H1 (cell line): ENCODE results near the gene S100A8. TPM values are rescaled to one million over a fixed set of nuclear protein-coding genes. Genes with fewer than 3 reads are reported as not detected.

ENCODE experiments used
- CTCF ChIA-PET: fragments of 300-600 bp; sonication (Branson Sonifier 250); formaldehyde crosslinking; loops from one replicate; lab custom pipeline; 2021; ENCODE audit not compliant: partially characterized antibody; lab: Charles Lee
- POLR2A ChIA-PET: fragments of 300-600 bp; sonication (Branson Sonifier 250); formaldehyde crosslinking; loops from one replicate; lab custom pipeline; 2021; ENCODE audit warnings: inconsistent platforms; ENCODE audit not compliant: partially characterized antibody; lab: Charles Lee
- DNase-seq, 2 experiments: peaks; one replicate each; pipeline versions ENCODE4 v3.0.0 to v3.0.0-alpha.2; 2010 to 2022; ENCODE audit warnings: low spot score in 2 of 2, low read depth in 1 of 2, mixed read lengths in 1 of 2
- FAIRE-seq: peaks from 2 replicates; lab custom pipeline; 2011; peaks lifted over from hg19 to GRCh38; lab: Jason Lieb, UNC
- H2AFZ ChIP-seq: 2 replicates; pipeline ENCODE4 v1.8.1; 2012; ENCODE audit warnings: low read length, inconsistent platforms
- H2AK5ac ChIP-seq: 2 replicates; pipeline ENCODE4 v1.6.1; 2013; ENCODE audit warnings: low read depth, low read length
- H2BK120ac ChIP-seq: replicated peaks from 2 replicates; pipeline ENCODE3; 2013; ENCODE audit warnings: low read depth, low read length, inconsistent platforms
- H2BK12ac ChIP-seq: 2 replicates; pipeline ENCODE4 v1.6.1; 2013; ENCODE audit warnings: low read depth, low read length
- H2BK15ac ChIP-seq: 2 replicates; pipeline ENCODE4 v1.6.1; 2013; ENCODE audit warnings: low read length
- H2BK20ac ChIP-seq: 2 replicates; pipeline ENCODE4 v1.6.1; 2013; ENCODE audit warnings: low read length
- H2BK5ac ChIP-seq: 2 replicates; pipeline ENCODE4 v1.6.1; 2013; ENCODE audit warnings: low read depth, low read length
- H3K14ac ChIP-seq: 2 replicates; pipeline ENCODE4 v1.6.1; 2013; ENCODE audit warnings: inconsistent platforms; ENCODE audit not compliant: insufficient read length
- H3K18ac ChIP-seq: 2 replicates; pipeline ENCODE4 v1.6.1; 2013; ENCODE audit warnings: low read length; ENCODE audit errors: extremely low read depth
- H3K23ac ChIP-seq: 2 replicates; pipeline ENCODE4 v1.6.1; 2013; ENCODE audit warnings: inconsistent platforms; ENCODE audit not compliant: insufficient read length
- H3K23me2 ChIP-seq: 2 replicates; pipeline ENCODE4 v1.6.1; 2013; ENCODE audit warnings: low read depth, low read length
- H3K27ac ChIP-seq: 2 replicates; pipeline ENCODE4 v1.6.1; 2011; ENCODE audit warnings: low read depth, low read length, inconsistent platforms
- H3K27me3 ChIP-seq, 4 experiments: replicated peaks in 1 of 4; 1 replicate in 1 of 4; 2 replicates in 3 of 4; pipeline versions ENCODE4 v1.6.1 to v1.8.1; 2011 to 2013; ENCODE audit warnings: low read length in 3 of 4, mild to moderate bottlenecking in 3 of 4, inconsistent platforms in 2 of 4, mixed read lengths in 2 of 4, moderate library complexity in 1 of 4; ENCODE audit not compliant: control insufficient read depth in 3 of 4, insufficient read depth in 3 of 4; ENCODE audit errors: extremely low read depth in 1 of 4
- H3K36me3 ChIP-seq, 4 experiments: 2 replicates each; pipeline versions ENCODE4 v1.6.1 to v1.8.1; 2011 to 2013; ENCODE audit warnings: mild to moderate bottlenecking in 4 of 4, low read length in 3 of 4, moderate library complexity in 2 of 4, control low read depth in 1 of 4, inconsistent platforms in 1 of 4; ENCODE audit not compliant: insufficient read depth in 4 of 4, control insufficient read depth in 2 of 4
- H3K4ac ChIP-seq: replicated peaks from 2 replicates; pipeline ENCODE3; 2013; ENCODE audit warnings: low read length, low read depth, mixed read lengths, inconsistent platforms; ENCODE audit not compliant: insufficient read length
- H3K4me1 ChIP-seq, 4 experiments: replicated peaks in 1 of 4; 1 replicate in 1 of 4; 2 replicates in 3 of 4; pipeline versions ENCODE4 v1.6.1 to v1.8.1; 2011 to 2013; ENCODE audit warnings: low read length in 3 of 4, inconsistent platforms in 2 of 4, mixed read lengths in 1 of 4; ENCODE audit not compliant: insufficient read depth in 4 of 4, control insufficient read depth in 3 of 4
- H3K4me2 ChIP-seq, 2 experiments: 2 replicates each; pipeline versions ENCODE4 v1.6.1 to v1.8.1; 2011 to 2013; ENCODE audit warnings: low read depth in 2 of 2, low read length in 2 of 2, control low read depth in 1 of 2, inconsistent platforms in 1 of 2, mild to moderate bottlenecking in 1 of 2; ENCODE audit not compliant: insufficient read depth in 1 of 2
- H3K4me3 ChIP-seq, 4 experiments: fragments of 200-600, 300-600 bp in 1 of 4; sonication (generic), shearing (Covaris generic), sonication (Bioruptor Twin) in 1 of 4; 2 replicates each; pipeline versions ENCODE4 v1.5.1 to v1.8.1; 2011 to 2016; ENCODE audit warnings: low read length in 4 of 4, low read depth in 3 of 4, control low read depth in 2 of 4, inconsistent platforms in 2 of 4, mild to moderate bottlenecking in 2 of 4, mixed read lengths in 1 of 4, moderate library complexity in 1 of 4; ENCODE audit not compliant: insufficient read depth in 2 of 4; ENCODE audit errors: extremely low read depth in 1 of 4
- H3K56ac ChIP-seq: replicated peaks from 2 replicates; pipeline ENCODE3; 2013; ENCODE audit warnings: low read depth, mild to moderate bottlenecking, mixed read lengths, low read length, inconsistent platforms; ENCODE audit not compliant: insufficient read length
- H3K79me1 ChIP-seq: 2 replicates; pipeline ENCODE4 v1.6.1; 2013; ENCODE audit warnings: low read depth, low read length, control low read depth
- H3K79me2 ChIP-seq, 2 experiments: 2 replicates each; pipeline versions ENCODE4 v1.6.1 to v1.8.1; 2012 to 2013; ENCODE audit warnings: low read length in 2 of 2, mild to moderate bottlenecking in 2 of 2, inconsistent platforms in 1 of 2; ENCODE audit not compliant: insufficient read depth in 2 of 2, control insufficient read depth in 1 of 2
- H3K9ac ChIP-seq, 4 experiments: replicated peaks in 1 of 4; 1 replicate in 1 of 4; 2 replicates in 3 of 4; pipeline versions ENCODE4 v1.6.1 to v1.8.1; 2011 to 2013; ENCODE audit warnings: low read depth in 3 of 4, low read length in 3 of 4, control low read depth in 2 of 4, mild to moderate bottlenecking in 2 of 4, moderate library complexity in 2 of 4, inconsistent platforms in 1 of 4; ENCODE audit errors: extremely low read depth in 1 of 4
- H3K9me3 ChIP-seq, 2 experiments: 2 replicates each; pipeline versions ENCODE4 v1.6.1 to v1.8.1; 2012 to 2013; ENCODE audit warnings: mild to moderate bottlenecking in 2 of 2, moderate library complexity in 2 of 2, control low read depth in 1 of 2, inconsistent platforms in 1 of 2, low read depth in 1 of 2, low read length in 1 of 2, mixed read lengths in 1 of 2; ENCODE audit not compliant: insufficient read depth in 2 of 2
- H4K20me1 ChIP-seq, 2 experiments: replicated peaks in 1 of 2; 2 replicates each; pipeline versions ENCODE3 to v1.8.1; 2011 to 2013; ENCODE audit warnings: inconsistent platforms in 2 of 2, low read length in 2 of 2, mild to moderate bottlenecking in 1 of 2; ENCODE audit not compliant: insufficient read depth in 2 of 2, control insufficient read depth in 1 of 2
- H4K5ac ChIP-seq: 2 replicates; pipeline ENCODE4 v1.6.1; 2013; ENCODE audit warnings: low read length, low read depth, mixed read lengths, inconsistent platforms; ENCODE audit not compliant: insufficient read length
- H4K8ac ChIP-seq: 2 replicates; pipeline ENCODE4 v1.8.0; 2013; ENCODE audit warnings: mild to moderate bottlenecking, moderate library complexity, low read length, inconsistent platforms; ENCODE audit not compliant: insufficient read depth; ENCODE audit errors: extremely low read depth
- H4K91ac ChIP-seq: replicated peaks from 2 replicates; pipeline ENCODE3; 2013; ENCODE audit warnings: low read length, mixed read lengths, inconsistent platforms; ENCODE audit not compliant: insufficient read length
- ASH2L ChIP-seq: fragments of 200-600, 300-600 bp; sonication (generic); IDR thresholded peaks from one replicate; pipeline ENCODE4 v1.7.1; 2017; ENCODE audit warnings: low read length
- EP300 ChIP-seq, 2 experiments: IDR thresholded peaks; 1 replicate in 1 of 2; 2 replicates in 1 of 2; pipeline ENCODE4 v1.6.1; 2011 to 2012; ENCODE audit warnings: low read depth in 2 of 2, low read length in 2 of 2, mild to moderate bottlenecking in 2 of 2, borderline replicate concordance in 1 of 2, inconsistent platforms in 1 of 2, moderate library complexity in 1 of 2
- EZH2 ChIP-seq: fragments of 200-600 bp; sonication (generic); IDR thresholded peaks from 2 replicates; pipeline ENCODE4 v1.7.1; 2012; ENCODE audit warnings: low read depth, mild to moderate bottlenecking, moderate library complexity, low read length, inconsistent platforms; ENCODE audit not compliant: severe bottlenecking
- GABPA ChIP-seq: IDR thresholded peaks from 2 replicates; pipeline ENCODE4 v1.6.1; 2011; ENCODE audit warnings: mild to moderate bottlenecking, low read length, moderate library complexity, borderline replicate concordance; ENCODE audit not compliant: insufficient read depth
- HDAC2 ChIP-seq, 2 experiments: fragments of 300-600 bp in 1 of 2; sonication (generic) in 1 of 2; IDR thresholded peaks; 2 replicates each; pipeline ENCODE4 v1.6.1; 2011 to 2012; ENCODE audit warnings: low read depth in 2 of 2, low read length in 2 of 2, mild to moderate bottlenecking in 2 of 2, moderate library complexity in 2 of 2, borderline replicate concordance in 1 of 2, inconsistent platforms in 1 of 2
- KDM5A ChIP-seq: fragments of 200-600 bp; IDR thresholded peaks from 2 replicates; pipeline ENCODE4 v1.7.1; 2012; ENCODE audit warnings: mild to moderate bottlenecking, low read length, inconsistent platforms, mixed read lengths
- MAX ChIP-seq: IDR thresholded peaks from 2 replicates; pipeline ENCODE4 v1.6.1; 2012; ENCODE audit warnings: inconsistent platforms
- NRF1 ChIP-seq: IDR thresholded peaks from 2 replicates; pipeline ENCODE4 v1.6.1; 2011; ENCODE audit warnings: mild to moderate bottlenecking, low read depth, low read length, improper control_type of control experiment
- PHF8 ChIP-seq: fragments of 200-600 bp; sonication (generic); conservative IDR thresholded peaks from 2 replicates; pipeline ENCODE4 v1.7.1; 2012; ENCODE audit warnings: low read depth, mild to moderate bottlenecking, inconsistent platforms, low read length, moderate library complexity
- POLR2A ChIP-seq, 2 experiments: IDR thresholded peaks; 1 replicate in 1 of 2; 2 replicates in 1 of 2; pipeline ENCODE4 v1.6.1; 2011; ENCODE audit warnings: low read depth in 2 of 2, low read length in 2 of 2, mild to moderate bottlenecking in 2 of 2; ENCODE audit errors: control extremely low read depth in 1 of 2
- SIRT6 ChIP-seq: IDR thresholded peaks from one replicate; pipeline ENCODE4 v1.7.1; 2012; ENCODE audit warnings: low read length, inconsistent platforms
- SP1 ChIP-seq: IDR thresholded peaks from 2 replicates; pipeline ENCODE4 v1.6.1; 2011; ENCODE audit warnings: low read depth, low read length
- SRF ChIP-seq: IDR thresholded peaks from 2 replicates; pipeline ENCODE4 v1.6.1; 2011; ENCODE audit warnings: mild to moderate bottlenecking, low read depth, low read length, moderate library complexity
- TAF7 ChIP-seq: optimal IDR thresholded peaks from 2 replicates; pipeline ENCODE3; 2011; ENCODE audit warnings: low read depth, mild to moderate bottlenecking, inconsistent platforms, low read length, moderate library complexity, borderline replicate concordance
- WGBS, 2 experiments: shearing (Covaris generic) in 1 of 2; methylation state at CpG; one replicate each; pipeline versions ENCODE4 v1.1.6 to v1.1.7; 2013 to 2015; ENCODE audit warnings: low lambda C conversion rate in 2 of 2, mixed read lengths in 2 of 2, inconsistent platforms in 1 of 2, low coverage in 1 of 2, missing lambda C conversion rate in 1 of 2; ENCODE audit not compliant: insufficient replicate concordance in 2 of 2, insufficient coverage in 1 of 2, insufficient read length in 1 of 2; ENCODE audit errors: extremely low coverage in 1 of 2, missing lambda C conversion rate in 1 of 2; 5-methylcytosine and 5-hydroxymethylcytosine counted together
- polyA plus RNA-seq, 7 experiments: library from polyadenylated mRNA; depleted of rRNA in 3 of 7; stranded (reverse) in 5 of 7; unstranded in 2 of 7; fragments of >200 nt in 5 of 7; fragments of 200-250 nt in 2 of 7; gene quantifications; 1 replicate in 5 of 7; 2 replicates in 1 of 7; 4 replicates in 1 of 7; pipeline versions ENCODE4 v1.2.1 to v1.2.3, GENCODE V29; 2011 to 2013; ENCODE audit warnings: missing spikeins in 2 of 7, mixed read lengths in 2 of 7
- total RNA-seq: library from RNA; stranded (reverse); fragmentation: NEBNext Ultra II Directional; extraction: Animal tissue kit (Norgen Biotek cat#: 25700); gene quantifications from 2 replicates; pipeline ENCODE4 v1.2.1, GENCODE V29; 2021

S100A8 gene
- total and polyA plus RNA-seq, 2 of the 8 experiments (the other 6 are each of a cell fraction or from before 2014, with no cell fraction given): not detected

GRCh38 chr1:153392258-153392657, 1.4 kb upstream of the S100A8 start:
- no peaks in the 10 kb centered on the region for H3K9me3 ChIP-seq

More at GRCh38 chr1:153392258-153392657, 1.4 kb upstream of the S100A8 start:
- H2AFZ ChIP-seq: no peak overlapping the region
- no peaks in the 10 kb centered on the region for H3K23me2 ChIP-seq
- H3K4ac ChIP-seq: no peak overlapping the region
- no peaks in the 10 kb centered on the region for H3K36me3 ChIP-seq
- H3K14ac ChIP-seq: no peak overlapping the region
- H3K79me2 ChIP-seq: no peaks in the 10 kb centered on the region
- no peaks in the 10 kb centered on the region for H3K79me1 ChIP-seq
- H4K91ac ChIP-seq: no peak overlapping the region
- FAIRE-seq: no peak
- no peak overlapping the region for H2BK20ac ChIP-seq
- no peak overlapping the region for H3K4me3 ChIP-seq
- no peak for TF ChIP-seq NRF1
- TF ChIP-seq SP1: no peak
- TF ChIP-seq KDM5A: no peak
- no peak for TF ChIP-seq SIRT6
- no peak for TF ChIP-seq MAX
- no peak for TF ChIP-seq EP300 (IDR thresholded peaks at IDR 0.05; ENCODE audit: borderline replicate concordance in 1 of 2, low read depth in 2 of 2, low read length in 2 of 2)
- no peak for TF ChIP-seq ASH2L
- TF ChIP-seq EZH2: no peak
- TF ChIP-seq TAF7: no peak
- no peak for TF ChIP-seq POLR2A (IDR thresholded peaks at IDR 0.05; ENCODE audit: control extremely low read depth in 1 of 2, low read depth in 2 of 2, low read length in 2 of 2)
- TF ChIP-seq SRF: no peak
- no peak for TF ChIP-seq GABPA
- TF ChIP-seq PHF8: no peak
- no peak for TF ChIP-seq HDAC2 (IDR thresholded peaks at IDR 0.05; ENCODE audit: borderline replicate concordance in 1 of 2, low read depth in 2 of 2, low read length in 2 of 2)
- H3K18ac ChIP-seq: no peak overlapping the region
- H4K20me1 ChIP-seq: no peaks in the 10 kb centered on the region
- H3K27me3 ChIP-seq: peaks cover 0 to 2% (median 0%) of the 10 kb centered on the region in 4 experiments; a peak in 1 of 7 replicates
- H3K9ac ChIP-seq: no peak overlapping the region
- 81% methylated on average over 3 of the region's 3 CpGs; no CpG with 5 or more reads in 1 of the 2 experiments for WGBS, 2 experiments
- no peak overlapping the region for H4K8ac ChIP-seq
- H4K5ac ChIP-seq: no peak overlapping the region
- H3K27ac ChIP-seq: no peak overlapping the region
- no peak overlapping the region for H2BK120ac ChIP-seq
- no peak overlapping the region for H2BK5ac ChIP-seq
- H3K23ac ChIP-seq: no peak overlapping the region
- no peak overlapping the region for H2BK12ac ChIP-seq
- H3K4me2 ChIP-seq: no peak overlapping the region
- DNase-seq: no peak
- H2BK15ac ChIP-seq: no peak overlapping the region
- H3K56ac ChIP-seq: no peak overlapping the region
- no peaks in the 10 kb centered on the region for H3K4me1 ChIP-seq
- ChIA-PET POLR2A (no interaction called here), CTCF (interaction anchor here (0.7 to 4.7 kb wide), 10 partner anchors 8 to 103 kb away, joined by 3 to 33 read pairs (median 4); partner anchors contain the start of gene S100A9)
- H2AK5ac ChIP-seq: no peak overlapping the region
